NCI-H1694 treated with DMSO at 0.1 percent for 48 hours (cell line): ENCODE results near the gene SERPINE2.
A peak's percentile ranks its signal among the peaks of the same experiment; 100 is the strongest.
"Not testable (repeated sequence)": the region's sequence is repeated elsewhere in the genome, so short reads cannot be mapped to it uniquely, and the experiment has no call there.

Source experiments
- DNase-seq: peaks from one replicate; lab custom pipeline; 2025; lab: John Stamatoyannopoulos, UW

The SERPINE2 gene

GRCh38 chr2:224014336-224014735 is 24.8 kb downstream of the SERPINE2 start:
- no peak for DNase-seq

DNA sequence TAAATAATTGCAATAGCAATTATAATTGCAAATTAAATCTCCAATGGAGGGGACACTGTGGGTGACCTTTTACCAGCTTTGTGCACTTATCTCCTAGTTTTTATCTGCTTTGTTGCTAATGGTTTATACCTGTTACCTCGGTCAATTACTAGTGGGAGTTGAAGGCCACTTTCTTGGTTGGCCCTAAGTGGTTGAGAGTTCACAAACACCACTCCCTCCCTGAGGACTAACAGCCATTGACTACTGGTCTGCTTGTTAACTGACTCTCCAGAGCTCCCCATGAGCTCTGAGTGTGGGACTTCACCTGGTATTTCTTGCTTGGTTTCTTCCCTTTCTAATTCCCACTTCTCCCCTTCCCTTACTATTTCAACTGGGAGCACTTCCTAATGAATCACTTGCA is 27.2 kb downstream of the SERPINE2 start:
- no peak for DNase-seq

DNA sequence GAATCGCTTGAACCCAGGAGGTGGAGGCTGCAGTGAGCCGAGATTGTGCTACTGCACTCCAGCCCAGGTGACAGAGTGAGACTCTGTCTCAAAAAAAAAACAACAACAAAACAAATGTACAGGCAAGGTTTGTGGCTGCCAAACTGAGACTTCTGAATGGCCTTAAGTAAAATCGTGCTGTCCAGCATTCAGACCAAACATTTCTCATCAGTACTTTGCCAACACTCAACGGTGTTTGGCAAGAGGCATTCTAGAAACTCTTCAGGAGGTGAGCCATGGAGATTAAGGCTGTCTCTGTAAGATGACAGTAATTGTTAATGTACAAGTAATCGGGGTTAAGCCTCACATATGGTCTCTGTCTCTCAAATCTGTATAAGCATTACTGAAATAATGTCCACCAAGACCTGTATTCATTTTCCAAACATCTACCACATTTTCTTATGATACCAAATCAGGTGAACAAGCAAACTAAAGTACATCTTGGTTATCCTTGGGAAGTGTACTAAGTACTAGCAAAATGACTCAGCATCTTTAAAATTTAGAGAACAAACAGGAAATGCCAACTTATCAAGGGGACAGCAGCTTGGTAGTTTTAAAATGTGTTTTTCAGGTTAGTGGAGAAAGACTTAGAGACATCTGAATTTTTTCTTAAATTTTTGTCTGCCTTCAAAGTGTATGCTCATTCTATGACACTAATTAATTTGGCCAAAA is 29.3 kb downstream of the SERPINE2 start:
- no peak for DNase-seq

- DNase-seq, result no peak
Measured at GRCh38 chr2:224008702-224009261, 30.3 kb downstream of the SERPINE2 start.

DNA sequence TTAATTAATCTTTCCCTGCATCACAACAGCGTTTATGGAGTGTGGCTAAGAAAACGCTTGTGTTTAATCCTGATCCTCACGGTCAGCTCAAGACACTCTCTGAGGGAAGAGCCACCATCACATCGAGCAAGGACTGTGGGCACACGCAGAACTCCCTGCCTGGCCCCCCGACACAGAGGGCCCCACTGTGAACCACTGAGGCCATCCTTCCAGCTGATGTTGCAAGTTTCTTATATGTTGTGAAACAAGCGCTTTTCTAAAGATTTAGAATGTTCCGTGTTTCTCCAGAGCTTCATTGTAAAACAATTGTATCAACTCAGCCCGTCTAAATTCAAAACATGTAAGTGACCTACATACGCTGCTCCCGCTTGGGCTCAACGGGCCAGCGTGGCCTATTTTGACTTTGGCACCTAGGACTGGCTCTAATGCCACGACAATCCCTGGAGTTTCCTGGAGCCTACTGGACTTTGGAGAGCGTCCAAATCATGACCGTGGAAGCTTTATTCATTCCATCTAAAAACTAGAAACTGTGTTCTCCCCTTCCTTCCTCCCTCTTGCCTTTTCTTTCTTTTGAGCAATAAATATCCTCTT is 34.9 kb downstream of the SERPINE2 start:
- DNase-seq, result no peak

DNA sequence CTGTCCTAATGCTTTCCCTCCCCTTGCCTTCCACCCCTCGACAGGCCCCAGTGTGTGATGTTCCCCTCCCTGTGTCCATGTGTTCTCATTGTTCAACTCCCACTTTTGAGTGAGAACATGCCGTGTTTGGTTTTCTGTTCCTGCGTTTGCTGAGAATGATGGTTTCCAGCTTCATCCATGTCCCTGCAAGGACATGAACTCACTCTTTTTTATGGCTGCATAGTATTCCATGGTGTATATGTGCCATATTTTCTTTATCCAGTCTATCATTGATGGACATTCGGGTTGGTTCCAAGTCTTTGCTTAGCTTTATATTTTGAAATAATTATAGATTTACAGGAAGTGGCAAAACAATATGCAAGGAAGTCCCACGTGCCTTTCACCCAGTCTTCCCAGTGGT is 38.4 kb downstream of the SERPINE2 start:
- DNase-seq, result not testable (repeated sequence)

DNA sequence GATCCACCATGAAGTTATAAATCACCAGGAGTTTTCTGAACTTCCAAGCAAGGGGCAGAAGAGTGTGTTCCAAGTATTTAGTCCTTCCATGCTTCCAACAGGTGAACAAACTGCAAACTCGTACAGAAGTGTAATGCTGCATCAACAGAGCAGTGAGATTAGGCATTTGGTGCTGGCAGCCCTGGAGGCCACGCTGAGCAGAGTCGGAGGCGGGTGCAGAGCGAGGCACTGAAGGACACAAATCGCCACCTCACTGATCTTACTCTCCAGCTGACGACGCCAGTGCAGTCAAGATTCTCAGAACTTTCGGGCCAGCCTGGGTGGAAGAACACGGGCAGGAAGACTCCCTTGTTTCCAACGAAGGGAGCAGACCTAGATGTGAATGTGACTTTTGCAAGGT is 39.2 kb downstream of the SERPINE2 start:
- DNase-seq, result no peak

DNA sequence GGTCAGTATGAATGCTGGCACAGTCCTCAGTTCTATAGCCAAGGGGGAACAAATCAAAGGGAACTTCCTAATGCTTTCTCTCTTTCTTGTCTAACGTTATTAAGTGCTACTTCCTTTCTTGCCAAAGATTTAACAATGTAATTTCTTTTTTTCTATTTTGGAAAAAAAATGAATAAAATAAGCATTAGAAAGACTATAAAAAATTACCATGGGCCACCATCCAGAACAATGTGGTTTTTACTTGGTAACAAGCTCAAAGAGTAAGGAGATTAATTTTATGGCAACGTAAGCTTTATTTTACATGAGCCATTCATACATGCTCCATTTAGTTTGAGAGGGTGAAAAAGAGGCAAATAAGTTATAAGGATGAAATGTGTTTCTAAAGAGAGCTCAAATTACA is 40.1 kb downstream of the SERPINE2 start:
- no peak for DNase-seq

GRCh38 chr2:223997938-223998337 is 41.1 kb downstream of the SERPINE2 start:
- no peak for DNase-seq

GRCh38 chr2:223996391-223996790 is 42.7 kb downstream of the SERPINE2 start:
- no peak for DNase-seq

DNA sequence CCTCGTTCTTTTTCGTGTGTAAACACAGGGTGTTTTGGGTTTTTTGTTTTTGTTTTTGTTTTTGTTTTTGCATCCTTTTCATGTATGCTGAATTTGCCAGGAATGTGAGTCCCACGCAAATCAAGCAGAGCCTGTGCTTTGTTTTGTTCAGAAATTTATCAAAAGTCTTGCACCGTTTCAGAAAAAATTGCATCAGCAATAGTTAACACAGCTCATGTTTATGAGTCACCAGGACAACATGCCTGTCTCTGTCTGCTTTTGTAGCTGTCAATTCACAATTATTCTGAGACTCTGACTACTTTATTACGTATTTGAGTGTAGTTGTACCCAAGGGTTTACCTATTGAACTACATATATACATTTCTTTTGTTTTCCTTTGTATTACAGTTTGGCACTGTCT is 43.5 kb downstream of the SERPINE2 start:
- no peak for DNase-seq

- no peak for DNase-seq
Measured at GRCh38 chr2:223994562-223995162, 44.4 kb downstream of the SERPINE2 start.

DNA sequence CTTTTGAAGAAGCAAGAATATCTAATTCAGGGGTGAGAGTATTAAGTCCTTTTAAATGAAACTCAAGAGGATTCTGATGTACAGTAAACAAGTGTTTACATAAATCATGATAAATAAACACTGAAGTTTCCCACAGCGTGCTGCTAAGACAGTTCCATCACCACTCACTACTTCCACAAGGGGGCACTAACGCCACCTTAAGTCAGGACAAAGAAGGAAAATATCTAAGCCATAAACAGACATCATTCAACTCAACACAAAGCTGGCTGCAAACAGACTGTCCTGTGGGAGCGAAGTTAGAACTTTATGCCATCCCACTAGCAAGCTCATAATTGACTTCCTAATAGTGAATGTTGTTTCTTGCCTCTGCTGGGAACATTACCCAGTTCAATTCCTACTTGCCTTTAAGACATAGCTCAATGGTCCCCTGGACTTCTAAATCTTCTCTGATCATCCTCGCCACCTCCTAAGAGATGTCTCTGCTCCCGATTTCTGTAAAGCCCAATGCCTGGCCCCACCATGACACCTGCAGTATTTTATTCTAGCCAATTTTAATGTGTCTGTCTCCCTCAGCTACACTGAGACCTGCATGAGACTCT is 45.4 kb downstream of the SERPINE2 start:
- DNase-seq, result peak; percentile 80

GRCh38 chr2:223991611-223992010 is 47.5 kb downstream of the SERPINE2 start:
- no peak for DNase-seq

DNA sequence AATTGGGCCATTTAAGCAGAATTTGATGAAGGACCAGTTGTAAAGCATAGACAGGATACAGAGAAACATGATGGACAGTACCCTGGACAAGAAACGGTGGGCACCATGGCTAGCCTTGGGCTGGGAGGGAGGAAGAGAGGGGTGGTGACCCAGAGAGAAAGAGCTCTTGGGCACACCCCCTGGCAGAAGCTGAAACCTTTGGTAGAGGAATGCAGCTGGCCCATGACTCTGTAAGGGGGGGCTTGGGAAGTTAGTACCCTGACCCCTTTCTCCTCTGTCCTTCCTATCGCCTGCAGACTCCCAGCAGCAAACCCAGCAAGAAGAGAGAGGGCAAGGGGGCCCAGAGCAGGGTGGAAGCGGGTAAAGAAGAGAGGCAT is 49.2 kb downstream of the SERPINE2 start:
- no peak for DNase-seq

- no peak for DNase-seq
Measured at GRCh38 chr2:223989206-223989855, 49.8 kb downstream of the SERPINE2 start.

DNA sequence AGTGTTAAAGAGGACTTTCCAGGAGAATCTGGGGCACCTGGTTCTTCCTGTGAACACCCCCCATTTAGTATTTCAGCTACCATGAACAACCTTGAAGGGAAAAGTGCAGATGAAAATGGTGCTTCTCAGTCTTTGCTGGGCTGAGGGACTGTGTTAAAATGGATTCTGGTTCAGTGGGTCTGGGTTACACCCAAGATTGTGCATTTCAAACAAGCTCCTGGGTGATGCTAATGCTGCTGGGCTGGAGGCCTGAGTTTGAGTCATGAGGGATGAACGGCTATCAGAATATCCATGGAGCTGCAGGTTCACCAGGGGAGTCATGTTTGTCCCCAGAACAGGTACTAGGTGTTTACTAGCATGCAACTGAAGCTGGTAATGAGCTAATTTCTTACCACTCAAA is 57.8 kb downstream of the SERPINE2 start:
- no peak for DNase-seq

- DNase-seq, result no peak
Measured at GRCh38 chr2:223980803-223981202, 58.3 kb downstream of the SERPINE2 start.

DNA sequence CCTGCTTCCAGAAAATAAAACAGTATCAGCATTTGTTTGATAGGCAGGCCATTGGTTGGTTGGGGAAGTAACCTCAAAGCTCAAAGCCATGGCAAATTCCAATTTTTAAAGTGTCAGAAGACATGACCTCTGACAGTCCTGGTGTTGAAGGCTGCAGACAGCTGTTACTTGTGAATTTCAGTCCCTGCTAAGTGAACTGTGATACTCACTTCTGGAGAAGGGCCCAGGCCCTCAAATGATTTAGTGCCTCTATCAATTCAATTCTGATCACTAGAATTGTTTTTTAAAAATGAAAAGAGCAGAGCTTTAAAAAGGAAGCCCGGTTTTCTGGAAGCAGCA is 58.7 kb downstream of the SERPINE2 start:
- no peak for DNase-seq

DNA sequence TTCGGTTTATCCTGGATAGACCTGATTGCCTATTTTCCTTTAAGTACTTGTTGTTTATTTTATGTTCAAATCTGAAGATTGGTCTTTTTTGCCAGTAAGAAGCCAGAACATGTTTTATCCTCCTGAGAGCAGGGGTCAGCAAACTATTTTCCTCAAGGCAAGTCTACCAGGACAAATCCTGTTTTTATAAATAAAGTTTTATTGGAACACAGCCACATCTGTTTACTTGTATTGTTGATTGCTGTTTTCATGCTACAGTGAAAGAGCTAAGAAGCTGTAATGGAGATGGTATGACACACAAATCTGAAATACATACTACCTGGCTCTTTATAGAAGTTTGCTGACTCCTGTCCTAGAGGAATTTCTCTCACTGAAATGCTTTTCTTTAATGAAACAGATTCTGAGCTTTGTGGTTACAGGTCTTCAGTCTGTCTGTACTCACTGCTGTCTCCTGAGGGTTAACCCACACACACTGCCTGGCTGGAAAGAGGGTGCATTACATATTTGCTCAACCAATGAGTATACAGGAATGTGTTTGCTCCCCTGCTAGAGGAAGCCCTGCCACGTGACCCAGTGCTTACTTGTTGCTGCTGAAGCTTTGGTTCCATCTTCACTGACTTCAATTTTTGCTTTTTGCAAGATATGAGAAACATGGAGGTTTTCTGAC is 59.2 kb downstream of the SERPINE2 start:
- DNase-seq, result no peak

DNA sequence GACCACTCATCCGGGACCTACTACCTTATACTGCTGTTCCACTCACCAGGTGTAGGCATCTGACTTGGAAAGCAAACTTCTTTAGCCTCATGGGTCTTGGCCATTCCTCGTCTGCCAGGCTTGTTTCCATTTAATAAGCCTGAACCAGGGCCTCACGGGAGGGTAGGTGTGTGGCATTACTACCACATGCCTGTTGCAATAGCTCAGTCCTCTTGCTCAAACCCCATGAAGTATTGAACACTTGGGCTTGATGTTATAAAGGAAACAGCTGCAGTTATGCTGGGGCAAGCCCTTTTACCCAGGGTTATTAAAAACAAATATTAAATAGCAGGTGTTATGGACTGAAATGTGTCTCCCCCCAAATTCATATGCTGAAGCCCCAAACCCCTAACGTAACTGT is 60.6 kb downstream of the SERPINE2 start:
- DNase-seq, result no peak

GRCh38 chr2:223976635-223977226 is 62.4 kb downstream of the SERPINE2 start:
- DNase-seq, result no peak
